RWPE1 (cell line): ENCODE data around the gene NDC80.

Experiments
- CTCF ChIA-PET: fragments of 350-600 bp; sonication (Branson Sonifier 250); formaldehyde crosslinking; extraction: SDS; loops from one replicate; lab custom pipeline; 2021; lab: Yijun Ruan, JAX
- POLR2A ChIA-PET: fragments of 400-600 bp; formaldehyde crosslinking; extraction: SDS; loops from one replicate; lab custom pipeline; 2020; ENCODE audit warnings: antibody characterized with exemption; ENCODE audit not compliant: low non-redundant PET; lab: Yijun Ruan, JAX
- DNase-seq: peaks from one replicate; pipeline ENCODE4 v3.0.0; 2012; ENCODE audit warnings: low spot score
- H3K27ac ChIP-seq: fragments of 450-650 bp; 2 replicates; pipeline ENCODE4 v1.5.1; 2017
- CTCF ChIP-seq: fragments of 450-650 bp; conservative IDR thresholded peaks from 2 replicates; pipeline ENCODE4 v1.5.1; 2017; ENCODE audit warnings: low read depth, mild to moderate bottlenecking

NDC80 gene

GRCh38 chr18:2597639-2598038 is 26.3 kb downstream of the NDC80 start:
- no peak for DNase-seq
- ChIA-PET POLR2A (no interaction called here), CTCF (no interaction called here)
- H3K27ac ChIP-seq, result no peak overlapping the region
- TF ChIP-seq CTCF, result no peak

DNA sequence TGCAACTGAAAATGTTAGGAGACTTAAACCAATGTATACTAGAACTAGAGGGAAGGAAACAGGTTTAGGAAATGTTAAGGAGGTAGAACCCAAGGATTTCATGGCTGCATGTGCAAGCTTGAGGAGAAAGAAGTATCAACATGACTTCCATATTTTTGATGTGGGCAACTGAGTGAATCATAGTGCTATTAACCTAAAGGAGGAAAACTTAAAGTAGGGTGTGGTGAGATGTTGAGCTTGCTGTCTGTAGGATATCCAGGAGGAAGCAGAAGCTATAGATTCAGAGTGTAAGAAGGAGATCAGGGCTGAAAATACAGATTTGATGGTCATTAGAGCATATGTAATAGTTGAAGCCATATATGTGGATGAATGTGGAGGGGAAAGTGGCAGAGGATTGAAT is 31.5 kb downstream of the NDC80 start:
- DNase-seq, result no peak
- no peak overlapping the region for H3K27ac ChIP-seq
- TF ChIP-seq CTCF, result no peak
- ChIA-PET CTCF (interaction anchor here (0.7 kb wide), 1 partner anchor 22 kb away, joined by 3 read pairs; no protein-coding TSS in a partner anchor), POLR2A (no interaction called here)

DNA sequence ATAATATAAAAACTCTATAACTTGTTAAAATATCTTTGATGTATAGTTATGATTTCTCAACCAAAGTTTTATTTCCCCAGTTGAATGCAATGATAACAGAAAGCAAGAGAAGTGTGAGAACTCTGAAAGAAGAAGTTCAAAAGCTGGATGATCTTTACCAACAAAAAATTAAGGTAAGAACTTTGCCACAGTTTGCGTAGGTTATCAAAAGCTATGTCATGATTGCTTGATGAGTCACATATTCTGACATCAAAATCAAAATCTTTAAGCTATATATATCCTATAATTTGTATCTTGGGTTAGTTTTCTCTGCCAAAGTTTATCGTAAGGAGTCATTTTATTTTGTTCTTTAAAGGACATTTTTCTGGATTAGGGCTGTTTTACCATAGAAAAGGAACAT is 35.0 kb downstream of the NDC80 start:
- POLR2A ChIA-PET, result no interaction called here
- no peak overlapping the region for H3K27ac ChIP-seq
- TF ChIP-seq CTCF, result no peak
- CTCF ChIA-PET, result interaction anchor here (0.7 kb wide), 1 partner anchor 13 kb away, joined by 3 read pairs; no protein-coding TSS in a partner anchor
- no peak for DNase-seq

DNA sequence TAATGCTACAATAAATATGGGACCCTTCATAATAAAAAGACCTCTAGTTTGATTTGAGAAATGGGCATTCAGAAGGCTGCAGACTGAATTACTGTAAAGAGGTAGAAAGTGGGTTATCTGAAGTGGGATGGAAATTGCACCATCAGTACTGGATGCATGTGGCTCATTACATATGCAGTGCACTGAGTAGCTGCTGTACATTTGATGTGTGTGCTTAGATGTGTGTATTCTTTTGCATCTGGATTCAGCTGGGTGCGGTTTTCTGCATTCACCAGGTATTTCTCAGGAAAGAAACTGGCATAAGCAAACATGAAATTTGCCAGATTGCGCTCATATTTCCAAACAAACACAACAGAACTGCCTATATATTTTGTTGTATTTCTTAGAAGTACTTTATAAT is 38.2 kb downstream of the NDC80 start:
- ChIA-PET CTCF (interaction anchor here (0.6 kb wide), 1 partner anchor 1111 kb away, joined by 3 read pairs; no protein-coding TSS in a partner anchor), POLR2A (no interaction called here)

DNA sequence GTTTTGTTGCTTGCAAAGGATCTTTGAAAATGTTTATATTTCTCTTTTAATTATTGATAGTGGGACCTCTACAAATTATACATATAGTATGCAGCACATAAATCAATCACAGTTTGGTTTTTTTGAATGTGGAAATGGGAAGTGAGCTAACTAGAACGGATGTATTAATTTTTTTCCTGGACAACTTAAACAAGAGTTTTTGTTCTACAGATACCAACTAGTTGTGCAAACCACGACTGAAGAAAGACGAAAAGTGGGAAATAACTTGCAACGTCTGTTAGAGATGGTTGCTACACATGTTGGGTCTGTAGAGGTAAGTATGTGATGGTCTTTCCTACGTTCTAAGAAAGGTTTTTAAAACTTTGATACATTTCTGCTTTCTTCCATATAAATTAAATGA is 39.2 kb downstream of the NDC80 start:
- ChIA-PET CTCF (no interaction called here), POLR2A (no interaction called here)
- no peak for TF ChIP-seq CTCF
- H3K27ac ChIP-seq, result no peak overlapping the region
- DNase-seq, result no peak

More for the DNA sequence above, 38.2 kb downstream of the NDC80 start:
- no peak for TF ChIP-seq CTCF
- no peak overlapping the region for H3K27ac ChIP-seq
- no peak for DNase-seq

- no peak for TF ChIP-seq CTCF
- ChIA-PET CTCF (interaction anchor here (0.7 kb wide), 1 partner anchor 38 kb away, joined by 3 read pairs; no protein-coding TSS in a partner anchor), POLR2A (no interaction called here)
- no peak for DNase-seq
- H3K27ac ChIP-seq, result no peak overlapping the region
Observed at GRCh38 chr18:2612996-2613395, 41.6 kb downstream of the NDC80 start.
